ENCODE data around the gene FSTL3.

GRCh38 chr19:680287-681028, 4.3 kb downstream of the FSTL3 start:
- TF ChIP-seq, protein P1, sequence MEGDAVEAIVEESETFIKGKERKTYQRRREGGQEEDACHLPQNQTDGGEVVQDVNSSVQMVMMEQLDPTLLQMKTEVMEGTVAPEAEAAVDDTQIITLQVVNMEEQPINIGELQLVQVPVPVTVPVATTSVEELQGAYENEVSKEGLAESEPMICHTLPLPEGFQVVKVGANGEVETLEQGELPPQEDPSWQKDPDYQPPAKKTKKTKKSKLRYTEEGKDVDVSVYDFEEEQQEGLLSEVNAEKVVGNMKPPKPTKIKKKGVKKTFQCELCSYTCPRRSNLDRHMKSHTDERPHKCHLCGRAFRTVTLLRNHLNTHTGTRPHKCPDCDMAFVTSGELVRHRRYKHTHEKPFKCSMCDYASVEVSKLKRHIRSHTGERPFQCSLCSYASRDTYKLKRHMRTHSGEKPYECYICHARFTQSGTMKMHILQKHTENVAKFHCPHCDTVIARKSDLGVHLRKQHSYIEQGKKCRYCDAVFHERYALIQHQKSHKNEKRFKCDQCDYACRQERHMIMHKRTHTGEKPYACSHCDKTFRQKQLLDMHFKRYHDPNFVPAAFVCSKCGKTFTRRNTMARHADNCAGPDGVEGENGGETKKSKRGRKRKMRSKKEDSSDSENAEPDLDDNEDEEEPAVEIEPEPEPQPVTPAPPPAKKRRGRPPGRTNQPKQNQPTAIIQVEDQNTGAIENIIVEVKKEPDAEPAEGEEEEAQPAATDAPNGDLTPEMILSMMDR (IDR thresholded peaks at IDR 0.05), result peak; percentile 47 to 86 (median 71)
- TF ChIP-seq POLR2A (IDR thresholded peaks at IDR 0.05), result peak; percentile 87 to 95

Measured in tibial nerve (tissue), 3 donors.